PC-3 (cell line): Measurements from ENCODE around the gene VPS50. TPM values are rescaled to one million over a fixed set of nuclear protein-coding genes. Genes with fewer than 3 reads are reported as not detected.

Source experiments
- ATAC-seq: fragments of 200-7000 bp; cut with Tn5 transposase; 2 replicates; pipeline ENCODE4 v1.9.1; 2020; ENCODE audit warnings: mild to moderate bottlenecking, moderate library complexity
- BruUV-seq: library from RNA; stranded (reverse); fragments of 400-500 nt; replicated peaks from 2 replicates; lab custom pipeline; 2021; lab: Mats Ljungman, UMichigan
- CTCF ChIA-PET: fragments of 300-600 bp; sonication (Branson Sonifier 250); formaldehyde crosslinking; loops from one replicate; lab custom pipeline; 2022; ENCODE audit warnings: antibody characterized with exemption; lab: Charles Lee
- POLR2A ChIA-PET: fragments of 300-600 bp; sonication (Branson Sonifier 250); formaldehyde crosslinking; loops from one replicate; lab custom pipeline; 2022; ENCODE audit warnings: antibody characterized with exemption; ENCODE audit not compliant: unreplicated experiment; lab: Charles Lee
- DNase-seq: peaks from one replicate; pipeline ENCODE4 v3.0.0-alpha.2; 2015
- H2AFZ ChIP-seq: fragments of 300-600 bp; sonication (generic); 2 replicates; pipeline ENCODE4 v1.6.0; 2016; ENCODE audit warnings: antibody characterized with exemption, low read length
- H3F3A ChIP-seq: fragments of 300-600 bp; sonication (generic); one replicate; pipeline ENCODE4 v1.6.0; 2017; ENCODE audit warnings: antibody characterized with exemption, low read length, control low read depth, mild to moderate bottlenecking; ENCODE audit not compliant: unreplicated experiment
- H3K27ac ChIP-seq: fragments of 300-600 bp; sonication (generic); 2 replicates; pipeline ENCODE4 v1.5.1; 2016; ENCODE audit warnings: mild to moderate bottlenecking, low read length
- H3K27me3 ChIP-seq: fragments of 300-600 bp; sonication (generic); 2 replicates; pipeline ENCODE4 v1.6.1; 2016; ENCODE audit warnings: low read length, mixed read lengths
- H3K36me3 ChIP-seq: fragments of 300-600 bp; sonication (generic); 2 replicates; pipeline ENCODE4 v1.6.1; 2016; ENCODE audit warnings: low read depth, mixed run types, low read length, mixed read lengths
- H3K4me1 ChIP-seq: fragments of 300-600 bp; sonication (generic); 2 replicates; pipeline ENCODE4 v1.5.1; 2016; ENCODE audit warnings: low read length; ENCODE audit not compliant: insufficient read depth
- H3K4me2 ChIP-seq: fragments of 300-600 bp; sonication (generic); 2 replicates; pipeline ENCODE4 v1.6.0; 2016; ENCODE audit warnings: low read length
- H3K4me3 ChIP-seq: fragments of 300-600 bp; sonication (generic); 2 replicates; pipeline ENCODE4 v1.5.1; 2016; ENCODE audit warnings: mild to moderate bottlenecking, low read length, mixed read lengths
- H3K79me2 ChIP-seq: fragments of 300-600 bp; sonication (generic); 2 replicates; pipeline ENCODE4 v1.6.1; 2017; ENCODE audit warnings: low read length, mixed read lengths
- H3K9ac ChIP-seq: fragments of 300-600 bp; sonication (generic); 2 replicates; pipeline ENCODE4 v1.6.0; 2016; ENCODE audit warnings: mild to moderate bottlenecking, low read length
- H3K9me2 ChIP-seq: fragments of 300-600 bp; sonication (generic); replicated peaks from 2 replicates; pipeline ENCODE4 v1.6.1; 2016; ENCODE audit warnings: mixed run types, low read length, mixed read lengths
- H3K9me3 ChIP-seq: fragments of 300-600 bp; sonication (generic); 2 replicates; pipeline ENCODE4 v1.6.1; 2016; ENCODE audit warnings: low read length, mixed read lengths
- H4K20me1 ChIP-seq: fragments of 300-600 bp; sonication (generic); 2 replicates; pipeline ENCODE4 v1.6.1; 2016; ENCODE audit warnings: low read length, mixed read lengths
- CTCF ChIP-seq: fragments of 300-600 bp; sonication (generic); conservative IDR thresholded peaks from 2 replicates; pipeline ENCODE4 v1.5.1; 2017; ENCODE audit warnings: antibody characterized with exemption, low read depth, mild to moderate bottlenecking, low read length
- EZH2 ChIP-seq: fragments of 300-600 bp; sonication (generic); IDR thresholded peaks from one replicate; pipeline ENCODE4 v1.6.1; 2017; ENCODE audit warnings: antibody characterized with exemption, mild to moderate bottlenecking, low read length; ENCODE audit not compliant: unreplicated experiment
- EZH2phosphoT487 ChIP-seq: fragments of 300-600 bp; sonication (generic); IDR thresholded peaks from 2 replicates; pipeline ENCODE4 v1.6.1; 2018; ENCODE audit warnings: mild to moderate bottlenecking, antibody characterized with exemption, low read length, borderline replicate concordance
- intact Hi-C: fragments of 100-400 bp; cut with micrococcal nuclease; formaldehyde crosslinking; loops from 2 replicates; pipeline ENCODE4 v1.9.0; 2023
- total RNA-seq: library from RNA; depleted of rRNA; stranded (reverse); fragments of >200 nt; gene quantifications from 2 replicates; pipeline ENCODE4 v1.2.3, GENCODE V29; 2014

The VPS50 gene
- total RNA-seq, 1 experiment from 2014 or later: 16.7 TPM

GRCh38 chr7:93293229-93293628, 61.1 kb downstream of the VPS50 start:
- no peaks in the 10 kb centered on the region for H3K36me3 ChIP-seq
- ChIA-PET POLR2A (no interaction called here), CTCF (no interaction called here)
- H3K9ac ChIP-seq: no peak overlapping the region
- no peak for ATAC-seq
- no peak overlapping the region for H3K4me2 ChIP-seq
- intact Hi-C loops: no loop called here
- BruUV-seq: no TSS peak
- no peaks in the 10 kb centered on the region for H3K9me3 ChIP-seq
- no peak overlapping the region for H2AFZ ChIP-seq
- H3K4me3 ChIP-seq: no peak overlapping the region
- no peaks in the 10 kb centered on the region for H3F3A ChIP-seq
- TF ChIP-seq EZH2: no peak
- TF ChIP-seq EZH2phosphoT487: no peak
- no peak for TF ChIP-seq CTCF
- no peak for DNase-seq
- H3K27me3 ChIP-seq: no peaks in the 10 kb centered on the region
- H4K20me1 ChIP-seq: no peaks in the 10 kb centered on the region
- H3K27ac ChIP-seq: no peak overlapping the region
- H3K9me2 ChIP-seq: no peaks in the 10 kb centered on the region
- H3K79me2 ChIP-seq: no peaks in the 10 kb centered on the region
- no peaks in the 10 kb centered on the region for H3K4me1 ChIP-seq

GRCh38 chr7:93298206-93298605, 66.0 kb downstream of the VPS50 start:
- no peaks in the 10 kb centered on the region for H3K9me3 ChIP-seq
- H3K9me2 ChIP-seq: no peaks in the 10 kb centered on the region
- no peaks in the 10 kb centered on the region for H3K27me3 ChIP-seq
- H4K20me1 ChIP-seq: no peaks in the 10 kb centered on the region
- H2AFZ ChIP-seq: no peak overlapping the region
- ATAC-seq (no peak), DNase-seq (no peak)
- no peaks in the 10 kb centered on the region for H3K36me3 ChIP-seq
- H3K4me1 ChIP-seq: no peaks in the 10 kb centered on the region
- H3K27ac ChIP-seq: no peak overlapping the region
- TF ChIP-seq EZH2 (no peak), CTCF (no peak), EZH2phosphoT487 (no peak)
- no peak overlapping the region for H3K4me2 ChIP-seq
- no peak overlapping the region for H3K9ac ChIP-seq
- H3K4me3 ChIP-seq: no peak overlapping the region
- CTCF ChIA-PET: no interaction called here
- no TSS peak for BruUV-seq
- H3F3A ChIP-seq: no peaks in the 10 kb centered on the region
- intact Hi-C loops: no loop called here
- no peaks in the 10 kb centered on the region for H3K79me2 ChIP-seq
- POLR2A ChIA-PET: no interaction called here

GRCh38 chr7:93298671-93299070, 66.5 kb downstream of the VPS50 start:
- Histone ChIP-seq H3K27me3 (no peaks in the 10 kb centered on the region), H3K27ac (no peak overlapping the region), H3K4me2 (no peak overlapping the region), H3K4me1 (no peaks in the 10 kb centered on the region), H3F3A (no peaks in the 10 kb centered on the region), H3K9ac (no peak overlapping the region), H3K36me3 (no peaks in the 10 kb centered on the region), H3K9me2 (no peaks in the 10 kb centered on the region), H2AFZ (no peak overlapping the region), H3K4me3 (no peak overlapping the region), H3K79me2 (no peaks in the 10 kb centered on the region), H3K9me3 (no peaks in the 10 kb centered on the region), H4K20me1 (no peaks in the 10 kb centered on the region)
- CTCF ChIA-PET: no interaction called here
- no TSS peak for BruUV-seq
- intact Hi-C loops: no loop called here
- DNase-seq (no peak), ATAC-seq (no peak)
- POLR2A ChIA-PET: no interaction called here
- no peak for TF ChIP-seq CTCF
- TF ChIP-seq EZH2: no peak
- no peak for TF ChIP-seq EZH2phosphoT487
